ENCODE measurements around the gene LRRC8C.
"Not testable (repeated sequence)": the region's sequence is repeated elsewhere in the genome, so short reads cannot be mapped to it uniquely, and the experiment has no call there.

Gene LRRC8C

GRCh38 chr1:89632657-89633247 lies at the start of gene LRRC8C:
LRRC8C (plus strand) TSS chr1:89633120; CDS start chr1:89686474, 53,354 bp downstream.
- DNase-seq, result peak; percentile 89

GRCh38 chr1:89584211-89584610 lies 48.7 kb upstream of the LRRC8C start:
- no peak for DNase-seq

GRCh38 chr1:89584781-89585180 lies 48.1 kb upstream of the LRRC8C start:
- DNase-seq, result no peak

- no peak for DNase-seq
Observed at GRCh38 chr1:89587729-89588161, 45.2 kb upstream of the LRRC8C start.

- DNase-seq, result no peak
Observed at GRCh38 chr1:89588480-89588879, 44.4 kb upstream of the LRRC8C start.

GRCh38 chr1:89589515-89589914 lies 43.4 kb upstream of the LRRC8C start:
- no peak for DNase-seq

- no peak for DNase-seq
Observed at GRCh38 chr1:89590341-89591080, 42.4 kb upstream of the LRRC8C start.

GRCh38 chr1:89592861-89593302 lies 40.0 kb upstream of the LRRC8C start:
- not testable (repeated sequence) for DNase-seq

GRCh38 chr1:89594096-89594740 lies 38.7 kb upstream of the LRRC8C start:
- DNase-seq, result no peak

GRCh38 chr1:89596698-89597097 lies 36.2 kb upstream of the LRRC8C start:
- DNase-seq, result no peak

GRCh38 chr1:89598450-89599331 lies 34.2 kb upstream of the LRRC8C start:
- no peak for DNase-seq

GRCh38 chr1:89599332-89599630 lies 33.6 kb upstream of the LRRC8C start:
- DNase-seq, result no peak

- DNase-seq, result no peak
Observed at GRCh38 chr1:89600451-89601224, 32.3 kb upstream of the LRRC8C start.

GRCh38 chr1:89602871-89603404 lies 30.0 kb upstream of the LRRC8C start:
- DNase-seq, result no peak

GRCh38 chr1:89603651-89604413 lies 29.1 kb upstream of the LRRC8C start:
- peak; percentile 42 for DNase-seq

- no peak for DNase-seq
Observed at GRCh38 chr1:89604414-89604735, 28.5 kb upstream of the LRRC8C start.

- DNase-seq, result no peak
Observed at GRCh38 chr1:89605692-89606091, 27.2 kb upstream of the LRRC8C start.

- no peak for DNase-seq
Observed at GRCh38 chr1:89606227-89606980, 26.5 kb upstream of the LRRC8C start.

- no peak for DNase-seq
Observed at GRCh38 chr1:89607156-89607555, 25.8 kb upstream of the LRRC8C start.

GRCh38 chr1:89607586-89608318 lies 25.2 kb upstream of the LRRC8C start:
- DNase-seq, result no peak

Data from activated CD4-positive, CD25-positive, alpha-beta regulatory T cell treated with anti-CD3 and anti-CD28 coated beads, Interleukin-2, amount 50 U/mL, for 72 hours (primary cell).